ENCODE results near the gene ALK. TPM values are rescaled to one million over a fixed set of nuclear protein-coding genes. Genes with fewer than 3 reads are reported as not detected.

Gene ALK
- total and polyA plus RNA-seq, 10 of the 15 experiments (the other 5 are each of a cell fraction or from before 2014, with no cell fraction given), result 0.11 TPM; not detected in 9

DNA sequence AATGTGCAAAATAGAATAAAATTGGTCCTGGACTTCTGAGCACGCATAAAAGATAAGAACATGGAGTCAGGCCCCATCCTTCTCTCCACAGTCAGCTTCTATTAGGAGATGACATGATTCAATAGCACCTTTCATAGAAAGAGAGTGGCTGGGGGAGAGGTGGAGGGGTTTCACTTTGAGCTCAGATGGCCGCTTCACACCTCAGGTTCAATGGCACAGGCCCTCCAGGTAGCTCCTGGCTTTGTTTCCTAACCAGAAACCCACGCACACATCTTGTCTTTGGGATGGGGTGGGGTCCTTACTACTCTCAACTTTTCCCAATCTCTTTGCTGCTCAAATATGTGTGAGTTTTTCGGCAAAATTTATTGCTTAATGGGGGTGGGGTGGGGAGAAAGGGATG is 473.9 kb downstream of the ALK start:
- BruUV-seq (replicated peaks), result no TSS peak

More for the DNA sequence above, 473.9 kb downstream of the ALK start:
- no peak overlapping the region for H3K4me2 ChIP-seq (ENCODE audit: control insufficient read depth, insufficient read depth)
- no peak overlapping the region for H3K4me3 ChIP-seq
- intact Hi-C loops (cut with micrococcal nuclease; ENCODE audit: unreplicated experiment), result no loop called here
- 0 out of 4 replicates have a peak, but pooled peaks cover 0 to 3% of the 10 kb centered on the region in 2 experiments for H3K27me3 ChIP-seq (replicated peaks in 1 of 2; ENCODE audit: control insufficient read depth in 2 of 2, insufficient read depth in 2 of 2, low read length in 1 of 2)
- DNase-seq (ENCODE audit: low read depth, low spot score) (no peak), ATAC-seq (no peak), FAIRE-seq (no peak)
- SMC1A ChIA-PET (ENCODE audit: uncharacterized antibody, unreplicated experiment), result no interaction called here
- H2AFZ ChIP-seq (ENCODE audit: control insufficient read depth, low read depth, low read length), result no peak overlapping the region
- H4K20me1 ChIP-seq (ENCODE audit: control insufficient read depth, insufficient read depth), result no peaks in the 10 kb centered on the region
- no peaks in the 10 kb centered on the region for H3K79me2 ChIP-seq (ENCODE audit: control insufficient read depth, insufficient read depth, low read length)
- no peak overlapping the region for H3K9ac ChIP-seq (ENCODE audit: control insufficient read depth, insufficient read depth, low read length)
- no peaks in the 10 kb centered on the region; the same call in 1 of the 2 replicates for H3K4me1 ChIP-seq (ENCODE audit: control insufficient read depth, insufficient read depth, low read length)
- WGBS (ENCODE audit: insufficient coverage, insufficient replicate concordance, low lambda C conversion rate, missing lambda C conversion rate), result 27% methylated on average over 4 of the region's 4 CpGs
- no peaks in the 10 kb centered on the region for H3K36me3 ChIP-seq (ENCODE audit: control insufficient read depth in 2 of 2, insufficient read depth in 2 of 2, low read length in 1 of 2)
- CTCF ChIA-PET, result no interaction called here
- H3K27ac ChIP-seq (ENCODE audit: control insufficient read depth, insufficient read depth), result no peak overlapping the region
- no peaks in the 10 kb centered on the region for H3K9me3 ChIP-seq (replicated peaks; ENCODE audit: control insufficient read depth, insufficient read depth, low read length)
- POLR2A ChIA-PET, result no interaction called here
- RAD21 ChIA-PET (ENCODE audit: unreplicated experiment), result no interaction called here
- TF ChIP-seq ATF2 (IDR thresholded peaks at IDR 0.05; ENCODE audit: low read length) (no peak), NFXL1 (IDR thresholded peaks at IDR 0.05; ENCODE audit: borderline replicate concordance) (no peak), CBFB (IDR thresholded peaks at IDR 0.05; ENCODE audit: low read depth) (no peak), ETV6 (conservative IDR thresholded peaks at IDR 0.05 in 1 of 2, IDR thresholded peaks at IDR 0.05 in 1 of 2; ENCODE audit: borderline replicate concordance in 1 of 2, low read depth in 1 of 2) (no peak), GATAD2B (conservative IDR thresholded peaks at IDR 0.05; ENCODE audit: low read depth) (no peak), KLF5 (IDR thresholded peaks at IDR 0.05; ENCODE audit: partially characterized antibody) (no peak), MAX (IDR thresholded peaks at IDR 0.05; ENCODE audit: low read depth, low read length) (no peak)
- TF ChIP-seq, protein P1, sequence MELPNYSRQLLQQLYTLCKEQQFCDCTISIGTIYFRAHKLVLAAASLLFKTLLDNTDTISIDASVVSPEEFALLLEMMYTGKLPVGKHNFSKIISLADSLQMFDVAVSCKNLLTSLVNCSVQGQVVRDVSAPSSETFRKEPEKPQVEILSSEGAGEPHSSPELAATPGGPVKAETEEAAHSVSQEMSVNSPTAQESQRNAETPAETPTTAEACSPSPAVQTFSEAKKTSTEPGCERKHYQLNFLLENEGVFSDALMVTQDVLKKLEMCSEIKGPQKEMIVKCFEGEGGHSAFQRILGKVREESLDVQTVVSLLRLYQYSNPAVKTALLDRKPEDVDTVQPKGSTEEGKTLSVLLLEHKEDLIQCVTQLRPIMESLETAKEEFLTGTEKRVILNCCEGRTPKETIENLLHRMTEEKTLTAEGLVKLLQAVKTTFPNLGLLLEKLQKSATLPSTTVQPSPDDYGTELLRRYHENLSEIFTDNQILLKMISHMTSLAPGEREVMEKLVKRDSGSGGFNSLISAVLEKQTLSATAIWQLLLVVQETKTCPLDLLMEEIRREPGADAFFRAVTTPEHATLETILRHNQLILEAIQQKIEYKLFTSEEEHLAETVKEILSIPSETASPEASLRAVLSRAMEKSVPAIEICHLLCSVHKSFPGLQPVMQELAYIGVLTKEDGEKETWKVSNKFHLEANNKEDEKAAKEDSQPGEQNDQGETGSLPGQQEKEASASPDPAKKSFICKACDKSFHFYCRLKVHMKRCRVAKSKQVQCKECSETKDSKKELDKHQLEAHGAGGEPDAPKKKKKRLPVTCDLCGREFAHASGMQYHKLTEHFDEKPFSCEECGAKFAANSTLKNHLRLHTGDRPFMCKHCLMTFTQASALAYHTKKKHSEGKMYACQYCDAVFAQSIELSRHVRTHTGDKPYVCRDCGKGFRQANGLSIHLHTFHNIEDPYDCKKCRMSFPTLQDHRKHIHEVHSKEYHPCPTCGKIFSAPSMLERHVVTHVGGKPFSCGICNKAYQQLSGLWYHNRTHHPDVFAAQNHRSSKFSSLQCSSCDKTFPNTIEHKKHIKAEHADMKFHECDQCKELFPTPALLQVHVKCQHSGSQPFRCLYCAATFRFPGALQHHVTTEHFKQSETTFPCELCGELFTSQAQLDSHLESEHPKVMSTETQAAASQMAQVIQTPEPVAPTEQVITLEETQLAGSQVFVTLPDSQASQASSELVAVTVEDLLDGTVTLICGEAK (IDR thresholded peaks at IDR 0.05; ENCODE audit: borderline replicate concordance), result no peak
- TF ChIP-seq, protein P2, sequence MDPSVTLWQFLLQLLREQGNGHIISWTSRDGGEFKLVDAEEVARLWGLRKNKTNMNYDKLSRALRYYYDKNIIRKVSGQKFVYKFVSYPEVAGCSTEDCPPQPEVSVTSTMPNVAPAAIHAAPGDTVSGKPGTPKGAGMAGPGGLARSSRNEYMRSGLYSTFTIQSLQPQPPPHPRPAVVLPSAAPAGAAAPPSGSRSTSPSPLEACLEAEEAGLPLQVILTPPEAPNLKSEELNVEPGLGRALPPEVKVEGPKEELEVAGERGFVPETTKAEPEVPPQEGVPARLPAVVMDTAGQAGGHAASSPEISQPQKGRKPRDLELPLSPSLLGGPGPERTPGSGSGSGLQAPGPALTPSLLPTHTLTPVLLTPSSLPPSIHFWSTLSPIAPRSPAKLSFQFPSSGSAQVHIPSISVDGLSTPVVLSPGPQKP (IDR thresholded peaks at IDR 0.05; ENCODE audit: low read depth, low read length), result no peak
- in situ Hi-C loops (cut with MboI), result no loop called here

All from GM12878 (cell line).